Gastroesophageal sphincter (tissue), 3 donors: ENCODE results near the gene ICA1L.

Source experiments
- CTCF ChIP-seq, 4 experiments: fragments of 200-600 bp in 2 of 4; fragments of 450-650 bp in 2 of 4; sonication (generic) in 1 of 4; IDR thresholded peaks; one replicate each; pipeline ENCODE4 v1.5.1; 2017 to 2019; ENCODE audit warnings: antibody characterized with exemption in 4 of 4, mild to moderate bottlenecking in 2 of 4, moderate library complexity in 2 of 4
- POLR2A ChIP-seq, 2 donors: fragments of 450-650 bp; IDR thresholded peaks; one replicate each; pipeline ENCODE4 v1.6.1; 2017; ENCODE audit warnings: antibody characterized with exemption in 2 of 2, mild to moderate bottlenecking in 2 of 2, moderate library complexity in 1 of 2
- POLR2AphosphoS5 ChIP-seq: sonication (generic); formaldehyde crosslinking; IDR thresholded peaks from one replicate; pipeline ENCODE4 v1.6.1; 2017; ENCODE audit warnings: antibody characterized with exemption

- TF ChIP-seq CTCF (IDR thresholded peaks at IDR 0.05) (peak; percentile 28 to 54 (median 44)), POLR2AphosphoS5 (no peak), POLR2A (IDR thresholded peaks at IDR 0.05) (no peak)
These were observed 40.0 kb downstream of the ICA1L start for GRCh38 chr2:202831242-202832220.
